LNCAP (cell line): Measurements from ENCODE around the gene SLC28A3.

ENCODE experiments used
- TF ChIP-seq, protein P1 (sequence below): fragments of 450-650 bp; IDR thresholded peaks from 2 replicates; pipeline ENCODE4 v1.5.1; 2017; ENCODE audit warnings: mild to moderate bottlenecking

Gene SLC28A3

DNA sequence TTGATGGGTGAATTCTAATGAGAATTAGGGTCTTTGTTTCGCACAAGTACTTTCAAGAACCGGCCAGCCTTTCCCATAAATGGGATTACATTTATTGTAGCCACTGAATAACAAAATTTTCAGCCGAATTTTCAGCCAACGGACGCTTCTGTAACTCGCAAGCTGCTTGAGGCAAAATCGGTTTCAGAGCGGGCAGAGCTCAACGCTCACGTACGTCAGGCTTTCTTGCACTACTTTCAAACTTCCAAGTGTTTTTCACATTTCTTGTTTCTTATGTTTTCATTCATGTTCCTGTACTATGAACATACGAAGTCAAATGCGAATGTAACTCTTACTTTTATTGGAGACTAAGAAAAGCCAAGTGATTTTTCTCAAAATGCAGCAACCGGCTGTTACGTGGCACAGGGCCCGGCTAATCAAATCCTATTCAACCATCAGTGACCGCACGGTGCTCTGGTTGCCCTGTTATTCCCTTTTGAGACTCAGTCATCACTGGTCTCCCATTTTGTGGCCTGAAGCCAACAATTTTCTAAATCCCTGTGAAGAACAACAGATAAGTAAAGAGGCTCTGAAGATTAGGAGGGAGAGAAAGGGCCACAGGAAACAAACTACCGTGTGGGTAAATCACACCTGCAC lies 68.5 kb downstream of the SLC28A3 start:
- TF ChIP-seq, protein P1, sequence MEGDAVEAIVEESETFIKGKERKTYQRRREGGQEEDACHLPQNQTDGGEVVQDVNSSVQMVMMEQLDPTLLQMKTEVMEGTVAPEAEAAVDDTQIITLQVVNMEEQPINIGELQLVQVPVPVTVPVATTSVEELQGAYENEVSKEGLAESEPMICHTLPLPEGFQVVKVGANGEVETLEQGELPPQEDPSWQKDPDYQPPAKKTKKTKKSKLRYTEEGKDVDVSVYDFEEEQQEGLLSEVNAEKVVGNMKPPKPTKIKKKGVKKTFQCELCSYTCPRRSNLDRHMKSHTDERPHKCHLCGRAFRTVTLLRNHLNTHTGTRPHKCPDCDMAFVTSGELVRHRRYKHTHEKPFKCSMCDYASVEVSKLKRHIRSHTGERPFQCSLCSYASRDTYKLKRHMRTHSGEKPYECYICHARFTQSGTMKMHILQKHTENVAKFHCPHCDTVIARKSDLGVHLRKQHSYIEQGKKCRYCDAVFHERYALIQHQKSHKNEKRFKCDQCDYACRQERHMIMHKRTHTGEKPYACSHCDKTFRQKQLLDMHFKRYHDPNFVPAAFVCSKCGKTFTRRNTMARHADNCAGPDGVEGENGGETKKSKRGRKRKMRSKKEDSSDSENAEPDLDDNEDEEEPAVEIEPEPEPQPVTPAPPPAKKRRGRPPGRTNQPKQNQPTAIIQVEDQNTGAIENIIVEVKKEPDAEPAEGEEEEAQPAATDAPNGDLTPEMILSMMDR: no peak

DNA sequence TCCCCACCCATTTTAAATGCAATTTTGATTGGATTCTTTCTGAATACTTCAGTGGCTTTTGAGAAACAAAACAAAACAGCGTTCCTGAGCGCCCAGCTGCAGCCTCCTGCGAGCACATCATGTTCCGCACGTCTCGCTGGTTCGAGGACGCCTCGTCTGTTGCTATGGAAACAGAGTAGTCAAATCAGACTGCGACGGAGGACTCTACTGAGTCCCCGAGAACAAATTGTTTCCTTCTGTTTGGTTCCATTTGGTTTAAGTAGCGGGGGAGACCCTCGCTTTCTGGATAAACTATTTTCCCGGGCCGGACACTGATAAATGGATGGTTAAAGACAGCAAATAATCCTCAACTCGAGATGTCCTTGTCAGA lies 69.0 kb downstream of the SLC28A3 start:
- TF ChIP-seq, protein P1: no peak

DNA sequence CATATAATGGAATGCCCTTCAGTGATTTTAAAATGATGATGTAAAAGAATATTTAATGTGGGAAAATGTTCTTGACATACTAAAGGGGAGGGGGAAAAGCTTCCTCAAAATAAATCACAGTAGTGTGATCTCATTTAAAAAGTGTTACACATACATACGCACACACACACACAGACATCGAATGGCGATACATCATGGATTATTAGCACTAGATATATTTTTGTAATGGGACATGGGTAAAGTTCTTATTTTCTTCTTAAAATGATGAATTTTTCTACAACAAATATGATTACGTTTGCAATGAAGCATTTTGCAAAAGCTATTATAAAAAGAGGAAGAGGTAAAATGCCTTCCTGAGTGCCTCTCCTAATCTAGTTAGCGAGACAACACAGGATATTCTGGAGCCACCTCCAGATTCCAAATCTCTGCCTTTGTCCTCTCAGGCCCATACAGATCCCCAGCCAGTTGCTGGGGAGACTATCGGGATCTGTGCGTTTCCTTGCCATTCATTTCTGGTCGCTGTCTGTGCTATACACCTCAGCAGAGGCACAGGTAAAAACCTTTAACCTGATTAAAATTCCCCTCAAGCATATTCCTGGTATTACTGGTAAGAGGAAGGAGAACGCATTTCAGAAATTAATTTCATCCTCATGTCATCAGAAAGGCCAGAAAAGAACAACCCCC lies 69.6 kb downstream of the SLC28A3 start:
- TF ChIP-seq, protein P1: no peak

DNA sequence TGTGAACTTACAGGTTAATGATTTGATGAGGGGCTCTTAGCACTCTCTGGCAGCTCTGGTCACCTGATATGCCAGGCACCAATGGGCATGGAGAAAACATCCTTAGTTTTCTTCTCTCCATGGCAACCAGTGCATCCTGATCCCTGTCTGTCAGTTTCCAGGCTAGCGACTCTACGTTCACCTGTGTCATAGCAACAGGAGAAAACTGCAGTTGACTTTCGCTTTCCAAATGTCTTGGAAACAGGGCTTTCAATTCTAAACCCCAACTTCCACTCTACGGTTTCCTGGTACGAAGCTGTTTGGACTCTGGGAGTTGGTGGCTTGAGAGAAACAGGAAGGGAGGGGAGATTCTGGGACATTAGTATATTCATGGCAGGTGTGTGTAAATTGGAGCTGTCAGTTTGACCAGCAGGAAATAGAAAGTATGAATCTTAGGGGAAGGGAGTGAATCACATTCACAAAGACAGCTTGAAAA lies 74.4 kb downstream of the SLC28A3 start:
- TF ChIP-seq, protein P1: no peak

DNA sequence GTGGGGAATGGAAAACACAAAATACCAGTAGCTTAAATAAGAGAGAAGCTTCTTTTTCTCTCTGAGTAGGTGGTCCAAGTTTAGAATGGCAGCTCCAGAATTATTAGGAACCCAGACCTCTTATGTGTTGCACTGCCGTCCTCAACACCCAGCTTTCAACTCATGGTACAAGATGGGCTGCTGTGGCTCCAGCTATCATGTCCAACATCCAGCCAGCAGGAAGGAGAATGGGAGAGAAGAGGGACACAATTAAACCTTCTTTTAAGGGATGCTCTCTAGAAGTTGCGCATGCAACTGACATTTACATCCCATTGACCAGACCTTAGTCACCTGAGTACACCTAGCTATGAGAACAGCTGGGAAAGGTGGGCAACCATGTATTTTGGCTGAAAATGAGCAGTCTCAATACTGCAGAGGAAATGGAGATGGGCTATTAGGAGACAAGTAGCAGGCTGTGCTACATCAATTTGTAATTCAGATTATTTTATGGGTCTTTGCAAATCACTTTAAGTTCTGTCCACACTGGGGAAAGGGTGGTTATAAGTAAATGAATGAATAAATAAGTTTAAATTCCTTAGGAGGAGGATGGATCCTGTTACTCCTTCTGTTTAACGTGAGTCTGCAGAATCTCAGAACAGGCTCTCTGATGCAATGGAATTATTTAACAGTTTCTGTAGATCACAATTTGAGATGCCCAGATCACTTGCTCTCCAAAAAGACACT lies 76.1 kb downstream of the SLC28A3 start:
- TF ChIP-seq, protein P1: no peak

DNA sequence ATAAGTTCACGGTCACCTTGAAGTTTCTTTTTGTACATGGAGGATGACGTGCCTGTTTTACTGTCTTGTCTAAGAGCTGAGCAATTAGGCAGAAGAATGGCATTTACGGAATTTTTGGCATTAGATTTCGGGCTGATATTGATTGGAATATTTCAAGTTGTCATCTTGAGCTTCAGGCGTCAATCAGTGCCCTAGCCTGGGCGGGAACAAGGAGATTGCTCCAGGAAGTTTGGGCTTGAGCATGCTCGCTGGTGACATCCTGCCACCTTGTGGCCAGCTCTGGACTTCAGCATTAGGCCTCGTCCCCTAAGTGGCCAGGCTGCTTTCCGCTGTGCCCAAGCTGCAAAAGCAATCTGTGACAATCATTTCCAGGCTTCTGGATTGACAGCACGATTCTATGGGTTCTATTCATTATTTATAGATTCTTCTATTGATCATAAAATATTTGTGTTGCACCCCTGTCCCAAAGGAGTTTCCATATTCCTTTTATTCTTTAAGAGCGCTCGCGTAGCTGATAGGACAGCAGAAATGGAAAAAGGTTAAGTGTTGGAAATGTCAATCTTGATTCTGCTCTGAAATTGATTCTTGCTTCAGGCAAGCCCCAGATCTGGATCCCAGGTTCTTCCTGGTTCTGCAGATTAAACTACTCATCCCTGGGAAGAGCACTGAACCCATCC lies 79.3 kb downstream of the SLC28A3 start:
- TF ChIP-seq, protein P1: peak; percentile 91

DNA sequence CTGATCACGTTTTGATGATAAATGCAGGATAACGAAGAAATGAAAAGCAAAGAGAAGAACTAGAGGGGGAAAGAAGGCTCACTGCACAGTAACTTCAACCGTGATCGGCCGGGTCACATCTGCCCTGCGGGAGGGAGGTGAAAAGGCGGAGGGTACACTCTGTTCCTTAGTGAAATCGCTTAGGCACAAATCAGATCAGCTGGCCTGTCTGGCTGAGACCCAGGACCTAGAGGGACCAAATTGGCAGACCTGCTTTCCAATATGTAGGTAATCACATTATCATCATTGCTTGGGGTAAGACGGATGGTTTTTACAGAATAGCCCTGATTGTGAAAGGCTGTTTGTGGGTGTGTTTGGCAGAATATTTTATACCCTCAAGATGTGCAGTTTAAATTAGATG lies 82.2 kb downstream of the SLC28A3 start:
- TF ChIP-seq, protein P1: no peak
